ENCODE measurements around the gene PRICKLE3.

GRCh38 chrX:49199906-49200771, 14.0 kb upstream of the PRICKLE3 start, which contains the start of gene SYP:
- TF ChIP-seq CTCF (conservative IDR thresholded peaks at IDR 0.05; ENCODE audit: low read length) (no peak), EZH2phosphoT487 (IDR thresholded peaks at IDR 0.05; ENCODE audit: borderline replicate concordance, low read depth, low read length) (no peak)
